ENCODE data around the gene SERPINI1.

DNA sequence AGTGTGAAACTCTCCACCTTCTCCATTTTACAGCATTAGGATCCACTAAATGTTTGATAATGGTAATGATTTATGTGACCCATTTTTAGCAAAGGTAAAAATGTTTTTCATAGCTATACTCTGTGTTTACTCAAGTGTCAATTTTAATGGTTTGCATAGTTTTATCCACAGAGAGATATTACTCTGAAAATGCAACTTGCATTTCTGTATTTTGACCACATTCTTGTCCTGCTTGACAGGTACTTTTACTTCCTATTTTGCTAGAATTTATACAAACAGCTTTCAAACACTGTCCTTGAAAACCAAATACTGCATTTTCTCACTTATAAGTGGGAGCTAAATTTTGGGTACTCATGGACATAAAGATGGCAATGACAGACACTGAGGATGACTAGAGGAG lies 62.9 kb downstream of the SERPINI1 start:
- TF ChIP-seq POLR2A (IDR thresholded peaks at IDR 0.05), result no peak
- no peak for TF ChIP-seq CTCF (IDR thresholded peaks at IDR 0.05)
- no peak for TF ChIP-seq POLR2AphosphoS5 (IDR thresholded peaks at IDR 0.05)
- no peak for TF ChIP-seq EP300 (IDR thresholded peaks at IDR 0.05)
